IgD-negative memory B cell (primary cell): ENCODE measurements around the gene ECSCR. TPM values are rescaled to one million over a fixed set of nuclear protein-coding genes. Genes with fewer than 3 reads are reported as not detected.
"Not testable (repeated sequence)": the region's sequence is repeated elsewhere in the genome, so short reads cannot be mapped to it uniquely, and the experiment has no call there.

Source experiments
- H3K27ac Mint-ChIP-seq, 3 donors: one replicate each; pipeline ENCODE4 v1.8.0; 2020 to 2022; ENCODE audit warnings: mild to moderate bottlenecking in 3 of 3, mixed read lengths in 3 of 3, moderate library complexity in 1 of 3
- H3K27me3 Mint-ChIP-seq: one replicate; pipeline ENCODE4 v1.8.0; 2021; ENCODE audit warnings: mixed read lengths
- H3K36me3 Mint-ChIP-seq: one replicate; pipeline ENCODE4 v1.8.0; 2020; ENCODE audit warnings: mild to moderate bottlenecking, mixed read lengths
- H3K4me1 Mint-ChIP-seq, 3 donors: one replicate each; pipeline ENCODE4 v1.8.0; 2020 to 2022; ENCODE audit warnings: mixed read lengths in 3 of 3, mild to moderate bottlenecking in 1 of 3
- H3K4me3 Mint-ChIP-seq, 4 donors: one replicate each; pipeline ENCODE4 v1.8.0; 2020 to 2022; ENCODE audit warnings: mild to moderate bottlenecking in 4 of 4, mixed read lengths in 4 of 4, moderate library complexity in 3 of 4
- H3K9me3 Mint-ChIP-seq, 3 donors: one replicate each; pipeline ENCODE4 v1.8.0; 2020 to 2021; ENCODE audit warnings: mixed read lengths in 3 of 3, mild to moderate bottlenecking in 1 of 3
- polyA plus RNA-seq: library from polyadenylated mRNA; unstranded; fragments of 300-500 nt; fragmentation: Illumina TruSeq; gene quantifications from one replicate; pipeline ENCODE4 v1.2.3, GENCODE V29; 2021

Gene ECSCR, protein sequence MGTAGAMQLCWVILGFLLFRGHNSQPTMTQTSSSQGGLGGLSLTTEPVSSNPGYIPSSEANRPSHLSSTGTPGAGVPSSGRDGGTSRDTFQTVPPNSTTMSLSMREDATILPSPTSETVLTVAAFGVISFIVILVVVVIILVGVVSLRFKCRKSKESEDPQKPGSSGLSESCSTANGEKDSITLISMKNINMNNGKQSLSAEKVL
- not detected for polyA plus RNA-seq

DNA sequence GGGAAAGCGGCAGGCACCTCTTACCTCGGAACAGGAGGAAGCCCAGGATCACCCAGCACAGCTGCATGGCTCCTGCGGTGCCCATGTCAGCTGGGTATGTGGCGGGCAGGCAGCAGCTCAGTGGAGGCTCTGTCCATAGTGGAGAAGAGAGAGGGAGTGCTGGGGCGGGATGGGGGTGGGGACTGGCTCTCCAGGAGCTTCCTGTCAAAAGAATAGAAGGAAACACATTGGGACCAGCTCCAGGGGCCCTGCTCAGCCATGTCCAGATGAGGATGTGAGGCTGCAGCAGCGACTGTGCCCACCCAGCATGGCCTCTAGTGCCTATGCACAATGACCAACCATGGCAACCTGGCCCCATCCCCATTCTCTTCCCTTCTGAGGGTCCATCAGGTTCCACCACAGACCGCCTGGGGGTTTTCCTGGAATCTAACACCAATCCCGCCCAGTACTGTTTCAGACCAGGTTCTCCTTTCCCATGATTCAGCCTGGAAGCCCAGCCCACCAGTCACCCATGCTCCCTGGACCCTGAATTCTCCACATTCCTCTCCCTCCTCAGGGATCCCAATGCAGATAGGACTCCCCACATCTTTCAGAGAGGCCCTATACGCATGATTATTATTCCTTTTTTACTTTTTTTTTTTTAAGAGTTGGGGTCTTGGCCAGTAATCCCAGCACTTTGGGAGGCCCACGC lies at the start of gene ECSCR:
TSS of gene ECSCR (minus strand) at position 158 of the 691 bp plus-strand sequence. CDS start at position 85, 73 bp downstream.
- Mint-ChIP-seq H3K4me3 (peak within 1 kb of the TSS in 1 of 4 donors; percentile 73), H3K4me1 (peaks cover 5 to 8% (median 7%) of the 10 kb centered on the region in 3 donors), H3K36me3 (no peaks in the 10 kb centered on the region)

DNA sequence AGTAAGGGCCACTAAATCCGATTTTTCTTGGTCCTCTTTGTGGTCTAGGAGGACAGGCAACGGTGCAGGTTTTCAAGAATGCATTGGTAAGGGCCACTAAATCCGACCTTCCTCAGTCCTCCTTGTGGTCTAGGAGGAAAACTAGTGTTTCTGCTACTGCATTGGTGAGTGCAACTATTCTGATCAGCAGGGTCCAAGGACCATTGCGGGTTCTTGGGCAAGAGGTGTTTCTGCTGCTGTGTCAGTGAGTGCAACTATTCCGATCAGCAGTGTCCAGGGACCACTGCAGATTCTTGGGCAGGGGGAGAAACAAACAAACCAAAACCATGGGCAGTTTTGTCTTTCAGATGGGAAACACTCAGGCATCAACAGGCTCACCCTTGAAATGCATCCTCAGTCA lies 42.2 kb upstream of the ECSCR start:
- H3K9me3 Mint-ChIP-seq, H3K4me1 Mint-ChIP-seq, H3K27me3 Mint-ChIP-seq, H3K36me3 Mint-ChIP-seq, H3K4me3 Mint-ChIP-seq, H3K27ac Mint-ChIP-seq: not testable (repeated sequence)

More for the DNA sequence above, at the start of gene ECSCR:
- Mint-ChIP-seq H3K9me3 (no peaks in the 10 kb centered on the region), H3K27ac (no peak within 1 kb of the TSS), H3K27me3 (peaks cover 6% of the 10 kb centered on the region)

DNA sequence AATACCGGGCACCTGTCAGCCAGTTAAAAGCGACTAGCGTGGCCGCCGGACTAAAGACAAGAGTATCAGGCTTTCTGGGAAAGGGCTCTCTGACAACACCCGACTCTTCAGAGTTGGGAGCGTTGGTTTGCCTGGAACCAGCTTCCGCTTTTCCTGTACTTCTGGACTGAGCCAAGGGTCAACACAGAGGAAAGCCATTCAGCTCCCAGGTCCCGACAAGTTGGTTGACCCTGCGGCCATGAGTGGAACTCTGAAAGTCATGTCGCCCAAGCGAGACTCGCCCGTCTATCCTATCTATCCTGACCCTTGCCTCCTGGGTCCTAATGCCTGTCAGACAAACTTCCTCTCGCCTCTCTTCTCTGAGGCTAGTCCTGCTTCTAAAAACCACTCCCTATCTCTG lies 41.3 kb upstream of the ECSCR start:
- not testable (repeated sequence) for H3K27ac Mint-ChIP-seq, H3K36me3 Mint-ChIP-seq, H3K27me3 Mint-ChIP-seq, H3K4me1 Mint-ChIP-seq, H3K9me3 Mint-ChIP-seq, H3K4me3 Mint-ChIP-seq

DNA sequence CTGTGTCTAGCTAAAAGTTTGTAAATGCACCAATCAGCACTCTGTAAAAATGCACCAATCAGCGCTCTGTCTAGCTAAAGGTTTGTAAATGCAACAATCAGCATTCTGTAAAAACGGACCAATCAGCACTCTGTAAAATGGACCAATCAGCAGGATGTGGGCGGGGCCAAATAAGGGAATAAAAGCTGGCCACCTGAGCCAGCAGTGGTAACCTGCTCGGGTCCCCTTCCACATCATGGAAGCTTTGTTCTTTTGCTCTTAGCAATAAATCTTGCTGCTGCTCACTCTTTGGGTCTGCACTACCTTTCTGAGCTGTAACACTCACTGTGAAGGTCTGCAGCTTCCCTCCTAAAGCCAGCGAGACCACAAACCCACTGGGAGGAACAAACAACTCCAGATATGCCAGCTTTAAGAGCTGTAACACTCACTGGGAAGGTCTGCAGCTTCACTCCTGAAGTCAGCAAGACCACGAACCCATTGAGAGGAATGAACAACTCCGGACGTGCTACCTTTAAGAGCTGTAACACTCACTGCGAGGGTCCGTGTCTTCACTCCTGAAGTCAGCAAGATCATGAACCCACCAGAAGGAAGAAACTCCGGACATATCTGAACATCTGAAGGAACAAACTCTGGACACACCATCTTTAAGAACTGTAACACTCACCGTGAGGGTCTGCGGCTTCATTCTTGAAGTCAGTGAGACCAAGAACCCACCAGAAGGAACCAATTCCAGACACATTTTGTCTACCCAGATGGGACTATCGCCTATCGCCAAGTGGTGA lies 40.7 kb upstream of the ECSCR start:
- not testable (repeated sequence) for H3K27ac Mint-ChIP-seq, H3K4me3 Mint-ChIP-seq, H3K27me3 Mint-ChIP-seq, H3K4me1 Mint-ChIP-seq, H3K36me3 Mint-ChIP-seq, H3K9me3 Mint-ChIP-seq

DNA sequence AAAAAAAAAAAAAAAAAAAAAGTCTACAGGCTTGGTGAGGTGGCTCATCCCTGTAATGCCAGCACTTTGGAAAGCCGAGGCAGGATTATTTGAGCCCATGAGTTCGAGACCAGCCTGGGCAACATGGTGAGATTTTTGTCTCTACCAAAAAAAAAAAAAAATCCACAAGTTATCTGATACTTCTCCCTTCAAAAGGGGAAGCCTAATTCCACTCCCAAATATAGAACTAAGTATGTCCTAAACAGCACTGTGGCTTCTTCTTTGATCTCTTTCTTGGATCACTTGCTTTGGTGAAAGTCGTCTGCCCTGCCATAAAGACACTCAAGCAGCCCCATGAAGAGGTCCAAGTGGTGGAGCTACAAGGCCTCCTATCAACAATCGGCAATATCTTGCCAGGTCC lies 38.8 kb upstream of the ECSCR start:
- no peaks in the 10 kb centered on the region for H3K4me1 Mint-ChIP-seq
- H3K27ac Mint-ChIP-seq: no peak overlapping the region
- no peak overlapping the region for H3K4me3 Mint-ChIP-seq
- peaks cover 2% of the 10 kb centered on the region for H3K36me3 Mint-ChIP-seq
- H3K27me3 Mint-ChIP-seq: peaks cover 2% of the 10 kb centered on the region
- H3K9me3 Mint-ChIP-seq: no peaks in the 10 kb centered on the region

DNA sequence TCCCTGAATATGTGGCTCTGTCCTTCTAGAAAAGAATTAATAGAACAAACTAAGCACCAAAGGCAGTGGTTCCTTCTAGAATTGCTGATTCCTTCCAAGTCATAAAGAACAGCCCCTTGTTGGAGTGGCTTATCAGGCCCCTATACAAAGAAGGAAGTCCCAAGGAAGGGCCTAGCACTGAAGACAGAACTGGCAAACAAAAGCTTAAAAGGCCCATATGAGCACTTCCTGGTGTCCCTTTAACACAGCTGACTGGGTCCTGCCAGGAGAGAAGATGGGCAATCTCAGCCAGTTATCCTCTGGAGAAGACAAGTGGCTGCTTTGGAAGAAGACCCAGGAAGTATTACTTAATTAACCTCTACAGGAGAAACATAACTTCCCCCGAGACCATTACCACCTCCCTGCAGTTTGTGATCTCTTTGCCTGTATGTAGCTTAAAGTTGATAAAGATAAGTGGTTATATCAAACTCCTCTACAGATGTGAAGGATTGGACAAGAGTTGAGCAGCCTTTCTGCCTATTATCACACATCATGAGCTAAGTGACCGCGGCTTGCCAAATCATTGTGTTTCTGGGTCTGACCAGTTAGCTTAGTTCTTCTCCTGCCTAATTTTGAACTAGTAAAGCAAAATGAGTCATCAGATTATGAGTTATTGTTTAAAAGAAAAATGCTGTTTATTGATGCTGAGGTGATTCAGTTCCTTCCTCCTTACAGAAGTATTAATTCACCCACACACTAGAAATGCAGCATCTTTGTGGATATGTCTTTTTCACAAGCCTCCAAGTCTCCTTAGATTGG lies 33.3 kb upstream of the ECSCR start:
- Mint-ChIP-seq H3K27ac (peak overlapping the region in 1 of 3 donors; percentile 42), H3K4me3 (no peak overlapping the region), H3K4me1 (peaks cover 0 to 2% (median 1%) of the 10 kb centered on the region in 3 donors), H3K9me3 (no peaks in the 10 kb centered on the region), H3K27me3 (peaks cover 2% of the 10 kb centered on the region), H3K36me3 (peaks cover 2% of the 10 kb centered on the region)

DNA sequence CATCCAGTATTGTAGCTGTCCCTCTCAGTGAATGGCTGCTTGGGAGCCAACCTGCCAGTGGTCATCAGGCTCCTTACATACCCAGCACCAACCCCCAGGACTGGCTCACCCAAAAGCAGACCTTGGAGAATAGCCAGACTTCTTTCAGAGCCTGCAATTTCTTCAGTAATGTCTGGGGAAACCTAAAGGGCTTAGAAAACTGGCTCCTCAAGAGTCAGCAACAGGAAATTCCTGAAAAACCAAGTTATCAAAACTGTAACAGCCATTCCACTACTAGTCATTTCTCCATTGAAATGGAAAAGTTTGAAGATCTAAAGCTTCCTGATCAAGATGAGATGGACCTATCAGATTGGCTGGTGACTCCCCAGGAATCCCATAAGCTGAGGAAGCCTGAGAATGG lies 32.3 kb upstream of the ECSCR start:
- H3K4me3 Mint-ChIP-seq: no peak overlapping the region
- no peaks in the 10 kb centered on the region for H3K9me3 Mint-ChIP-seq
- H3K4me1 Mint-ChIP-seq: peaks cover 0 to 2% (median 1%) of the 10 kb centered on the region in 3 donors
- H3K27ac Mint-ChIP-seq: no peak overlapping the region
- peaks cover 3% of the 10 kb centered on the region for H3K27me3 Mint-ChIP-seq
- peaks cover 2% of the 10 kb centered on the region for H3K36me3 Mint-ChIP-seq

DNA sequence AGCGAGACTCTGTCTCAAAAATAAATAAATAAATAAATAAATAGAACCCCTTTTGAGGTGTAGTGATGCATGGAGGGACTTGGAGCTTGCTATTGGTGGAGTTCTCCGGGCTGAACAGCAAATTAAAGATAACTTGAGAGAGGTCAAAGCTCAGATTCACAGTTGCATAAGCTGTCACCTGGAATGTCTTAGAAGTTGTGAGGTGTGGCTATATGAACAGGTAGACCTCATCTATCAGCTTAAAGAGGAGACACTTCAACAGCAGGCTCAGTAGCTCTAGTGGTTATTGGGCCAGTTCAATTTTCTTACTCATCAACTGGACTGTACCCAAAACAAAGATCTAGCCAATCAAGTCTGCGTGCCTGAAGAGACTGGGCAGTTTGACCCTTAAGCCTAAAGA lies 31.7 kb upstream of the ECSCR start:
- no peaks in the 10 kb centered on the region for H3K9me3 Mint-ChIP-seq
- peaks cover 0 to 2% (median 1%) of the 10 kb centered on the region in 3 donors for H3K4me1 Mint-ChIP-seq
- H3K36me3 Mint-ChIP-seq: peaks cover under 1% of the 10 kb centered on the region
- peaks cover 5% of the 10 kb centered on the region for H3K27me3 Mint-ChIP-seq
- H3K4me3 Mint-ChIP-seq: no peak overlapping the region
- H3K27ac Mint-ChIP-seq: no peak overlapping the region

DNA sequence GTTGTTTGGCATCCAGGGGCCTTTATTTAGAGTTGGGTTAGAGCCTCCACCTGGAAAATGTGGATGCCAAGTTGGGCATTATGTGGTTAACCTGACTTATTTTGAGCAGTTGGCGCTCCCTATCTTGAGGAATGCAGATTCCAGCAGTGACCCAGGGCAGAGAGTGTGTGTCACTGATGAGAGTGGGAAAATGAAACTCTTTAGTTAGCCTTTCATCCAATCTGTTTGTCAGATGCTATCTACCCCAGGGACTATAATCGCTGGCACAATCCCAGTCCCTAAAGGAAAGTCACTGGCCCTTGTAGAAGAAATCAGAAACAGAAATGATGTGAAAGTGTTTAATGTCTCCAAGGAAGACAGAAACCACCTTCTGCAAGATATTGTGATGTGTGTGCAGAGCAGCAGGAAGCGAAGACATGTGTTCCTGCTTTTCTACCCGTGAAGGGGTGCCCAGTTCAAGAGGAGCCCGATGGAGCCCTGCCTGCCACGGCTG lies 30.2 kb upstream of the ECSCR start:
- H3K4me3 Mint-ChIP-seq: no peak overlapping the region
- peaks cover 0 to 5% (median 1%) of the 10 kb centered on the region in 3 donors for H3K4me1 Mint-ChIP-seq
- no peaks in the 10 kb centered on the region for H3K9me3 Mint-ChIP-seq
- H3K27ac Mint-ChIP-seq: no peak overlapping the region
- peaks cover 3% of the 10 kb centered on the region for H3K27me3 Mint-ChIP-seq
- no peaks in the 10 kb centered on the region for H3K36me3 Mint-ChIP-seq

DNA sequence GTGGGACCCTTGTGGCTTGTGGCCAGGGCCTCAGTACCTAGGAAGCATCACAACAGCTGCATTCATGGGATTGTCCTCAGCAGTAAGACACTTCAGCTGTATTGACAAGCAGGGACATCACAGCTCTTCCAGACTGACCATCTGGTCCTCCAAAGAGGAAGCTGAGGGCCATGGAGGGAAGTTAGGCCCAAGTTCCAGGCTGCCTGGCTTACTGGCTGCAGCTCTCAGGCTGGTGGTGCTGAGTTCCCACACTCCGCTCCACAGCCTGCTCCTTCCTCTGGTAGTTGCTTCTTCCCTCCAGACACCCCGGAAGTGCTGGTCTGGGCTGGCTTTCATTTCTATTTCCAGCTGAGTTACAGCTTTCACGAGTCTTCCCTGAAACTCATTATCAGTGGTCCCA lies 25.7 kb upstream of the ECSCR start:
- Mint-ChIP-seq H3K9me3 (no peaks in the 10 kb centered on the region), H3K4me3 (no peak overlapping the region), H3K27me3 (peaks cover 3% of the 10 kb centered on the region), H3K36me3 (no peaks in the 10 kb centered on the region), H3K27ac (no peak overlapping the region), H3K4me1 (peaks cover 0 to 5% (median 1%) of the 10 kb centered on the region in 3 donors)

DNA sequence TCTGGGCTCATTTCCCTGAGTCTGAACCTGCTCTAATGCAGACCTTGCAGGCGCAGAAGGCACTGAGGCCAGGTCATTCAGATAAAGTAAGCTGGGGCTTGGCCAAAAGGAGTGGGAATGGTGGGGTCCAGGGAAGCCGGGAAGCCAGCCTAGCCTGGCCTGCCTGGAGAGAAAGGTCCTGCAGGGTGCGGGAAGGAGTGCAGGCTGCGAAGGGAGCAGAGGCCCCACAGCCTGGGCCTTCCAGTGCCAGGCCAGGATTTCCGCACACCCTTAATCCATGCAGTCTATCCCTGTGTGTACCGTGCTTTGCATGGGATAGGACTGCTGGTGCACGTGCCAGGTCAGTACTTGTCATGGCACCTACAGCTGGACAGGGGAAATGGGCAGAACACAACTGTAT lies 23.7 kb upstream of the ECSCR start:
- Mint-ChIP-seq H3K27ac (no peak overlapping the region), H3K4me1 (peaks cover 6 to 12% (median 12%) of the 10 kb centered on the region in 3 donors), H3K36me3 (no peaks in the 10 kb centered on the region), H3K27me3 (peaks cover 3% of the 10 kb centered on the region), H3K9me3 (no peaks in the 10 kb centered on the region), H3K4me3 (no peak overlapping the region)

DNA sequence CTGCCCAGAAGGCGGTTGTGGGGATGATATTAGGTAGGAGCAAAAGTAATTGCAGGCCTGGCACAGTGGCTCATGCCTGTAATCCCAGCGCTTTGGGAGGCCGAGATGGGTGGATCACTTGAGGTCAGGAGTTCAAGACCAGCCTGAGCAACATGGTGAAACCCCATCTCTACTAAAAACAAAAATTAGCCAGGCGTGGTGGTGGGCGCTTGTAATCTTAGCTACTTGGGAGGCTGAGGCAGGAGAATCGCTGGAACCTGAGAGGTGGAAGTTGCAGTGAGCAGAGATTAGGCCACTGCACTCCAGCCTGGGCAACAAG lies 20.3 kb upstream of the ECSCR start:
- H3K36me3 Mint-ChIP-seq, H3K27me3 Mint-ChIP-seq, H3K9me3 Mint-ChIP-seq: not testable (repeated sequence)
- peaks cover 11 to 13% (median 12%) of the 10 kb centered on the region in 3 donors for H3K4me1 Mint-ChIP-seq
- peak overlapping the region in 1 of 3 donors; percentile 9 for H3K27ac Mint-ChIP-seq
- peak overlapping the region in 2 of 4 donors; percentile 62 to 74 for H3K4me3 Mint-ChIP-seq

DNA sequence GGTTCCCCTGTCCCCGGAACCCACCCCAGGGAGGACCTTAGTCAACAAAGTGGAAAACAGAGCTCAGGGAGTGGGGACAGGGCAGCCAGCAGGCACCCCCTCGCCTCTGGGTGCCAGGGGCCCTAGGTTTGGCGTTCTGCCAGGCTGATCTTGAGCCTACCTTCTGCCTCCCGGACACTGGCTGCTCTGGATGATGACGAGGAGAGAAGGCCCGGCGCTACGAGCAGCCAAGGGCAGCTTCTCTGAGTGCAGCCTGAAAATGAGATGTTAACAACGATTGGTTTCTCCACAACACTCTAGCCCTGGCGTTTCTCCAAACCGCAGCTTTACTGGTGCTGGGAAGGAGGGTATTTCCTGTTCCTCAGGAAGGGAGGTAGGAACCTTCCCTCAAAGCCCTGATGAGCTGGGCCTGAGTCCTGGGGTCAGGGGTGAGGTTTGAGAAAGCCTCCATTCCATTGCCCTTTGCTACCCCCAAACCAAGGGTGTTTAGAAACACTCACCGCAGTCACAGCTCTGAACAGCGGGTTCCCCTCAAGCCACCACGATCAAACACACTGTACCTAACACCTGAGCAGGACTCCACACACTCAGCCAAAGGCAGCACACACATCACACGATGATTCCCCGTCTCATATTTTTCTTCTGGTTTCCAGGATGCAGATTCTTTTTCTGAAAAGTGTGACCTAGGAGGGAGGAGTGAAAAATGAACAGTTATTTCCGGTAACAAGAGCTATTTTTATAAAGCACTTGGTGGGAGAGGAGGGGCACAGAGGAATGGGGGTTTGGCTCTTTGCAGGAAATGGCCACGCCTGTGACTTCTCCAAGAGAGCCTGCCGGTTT lies 19.7 kb upstream of the ECSCR start, which contains the start of gene STING1:
TSS of gene STING1 (minus strand) at position 709 of the 840 bp plus-strand sequence. CDS start 1,054 bp downstream, outside the sequence.
- H3K4me1 Mint-ChIP-seq: peaks cover 11 to 13% (median 12%) of the 10 kb centered on the region in 3 donors
- H3K36me3 Mint-ChIP-seq: no peaks in the 10 kb centered on the region
- peak within 1 kb of the TSS in 1 of 3 donors; percentile 71 for H3K27ac Mint-ChIP-seq
- H3K9me3 Mint-ChIP-seq: no peaks in the 10 kb centered on the region
- H3K4me3 Mint-ChIP-seq: peak within 1 kb of the TSS in 3 of 4 donors; percentile 62 to 83 (median 74)
- H3K27me3 Mint-ChIP-seq: no peaks in the 10 kb centered on the region

DNA sequence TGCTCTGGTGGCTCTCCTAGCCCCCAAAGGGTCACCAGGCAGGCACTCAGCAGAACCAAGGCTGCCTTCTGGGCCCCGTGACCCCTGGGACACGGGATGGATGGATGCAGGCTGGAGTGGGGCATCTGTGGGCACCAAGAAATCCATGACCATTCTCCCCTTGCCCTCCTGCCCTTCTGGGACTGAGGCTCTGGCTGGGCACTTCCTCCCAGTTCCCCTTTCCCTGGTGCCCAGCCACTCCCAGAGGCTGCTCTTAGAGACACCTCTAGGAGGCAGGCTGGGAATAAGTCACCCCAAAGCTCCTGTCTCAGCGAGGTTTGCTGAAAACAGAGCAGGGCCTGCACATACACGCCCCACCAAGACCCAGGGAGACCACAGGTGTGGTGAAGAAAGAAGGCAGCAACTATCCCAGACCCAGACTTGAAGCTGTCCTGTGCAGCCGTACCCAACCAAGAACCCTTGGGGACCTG lies 19.1 kb upstream of the ECSCR start:
- H3K4me3 Mint-ChIP-seq: peak overlapping the region in 3 of 4 donors; percentile 18 to 83 (median 52)
- no peaks in the 10 kb centered on the region for H3K9me3 Mint-ChIP-seq
- H3K27ac Mint-ChIP-seq: no peak overlapping the region
- no peaks in the 10 kb centered on the region for H3K27me3 Mint-ChIP-seq
- H3K4me1 Mint-ChIP-seq: peaks cover 11 to 13% (median 12%) of the 10 kb centered on the region in 3 donors
- H3K36me3 Mint-ChIP-seq: no peaks in the 10 kb centered on the region
